Panc1 (cell line): ENCODE data around the gene NID1. TPM values are rescaled to one million over a fixed set of nuclear protein-coding genes. Genes with fewer than 3 reads are reported as not detected.

ENCODE experiments used
- ATAC-seq: fragments of 200-7000 bp; cut with Tn5 transposase; 2 replicates; pipeline ENCODE4 v1.9.1; 2020; ENCODE audit warnings: mild to moderate bottlenecking, moderate library complexity
- BruUV-seq: library from RNA; stranded (reverse); fragments of 400-500 nt; replicated peaks from 2 replicates; lab custom pipeline; 2021; lab: Mats Ljungman, UMichigan
- CTCF ChIA-PET: fragments of 300-600 bp; sonication (Branson Sonifier 250); formaldehyde crosslinking; loops from one replicate; lab custom pipeline; 2022; ENCODE audit warnings: antibody characterized with exemption; lab: Charles Lee
- POLR2A ChIA-PET: fragments of 300-600 bp; sonication (Branson Sonifier 250); formaldehyde crosslinking; loops from one replicate; lab custom pipeline; 2022; ENCODE audit warnings: antibody characterized with exemption; lab: Charles Lee
- DNase-seq: peaks from one replicate; pipeline ENCODE4 v3.0.0-alpha.2; 2010; ENCODE audit warnings: low read depth, low spot score
- H3K27ac ChIP-seq: 2 replicates; pipeline ENCODE4 v1.5.1; 2011; ENCODE audit warnings: mild to moderate bottlenecking, low read length, inconsistent platforms
- H3K27me3 ChIP-seq: fragments of 200-500 bp; sonication (Bioruptor generic); 2 replicates; pipeline ENCODE4 v1.6.0; 2014; ENCODE audit warnings: low read length, inconsistent platforms; ENCODE audit not compliant: control insufficient read depth, insufficient read depth
- H3K36me3 ChIP-seq: fragments of 200-500 bp; sonication (Bioruptor generic); 2 replicates; pipeline ENCODE4 v1.5.1; 2014; ENCODE audit warnings: inconsistent platforms, mild to moderate bottlenecking, low read length, moderate library complexity; ENCODE audit not compliant: control insufficient read depth, insufficient read depth
- H3K4me1 ChIP-seq: 2 replicates; pipeline ENCODE4 v1.5.1; 2011; ENCODE audit warnings: inconsistent platforms, mild to moderate bottlenecking, low read length, moderate library complexity; ENCODE audit not compliant: control insufficient read depth, insufficient read depth
- H3K4me3 ChIP-seq, 2 experiments: 2 replicates each; pipeline ENCODE4 v1.5.1; 2011 to 2012; ENCODE audit warnings: low read depth in 2 of 2, low read length in 2 of 2, mild to moderate bottlenecking in 2 of 2, inconsistent platforms in 1 of 2, moderate library complexity in 1 of 2
- H3K9me3 ChIP-seq: fragments of 200-500 bp; sonication (Bioruptor generic); 2 replicates; pipeline ENCODE4 v1.5.1; 2014; ENCODE audit warnings: low read depth, mild to moderate bottlenecking, inconsistent platforms, low read length, moderate library complexity; ENCODE audit not compliant: control insufficient read depth, insufficient read depth
- CTCF ChIP-seq: fragments of 450-650 bp; IDR thresholded peaks from 2 replicates; pipeline ENCODE4 v1.5.1; 2017; ENCODE audit warnings: mild to moderate bottlenecking
- POLR2AphosphoS5 ChIP-seq: IDR thresholded peaks from 2 replicates; pipeline ENCODE4 v1.6.1; 2012; ENCODE audit warnings: mild to moderate bottlenecking, low read depth, low read length, moderate library complexity
- SIN3A ChIP-seq: IDR thresholded peaks from 2 replicates; pipeline ENCODE4 v1.6.1; 2012; ENCODE audit warnings: low read depth, mild to moderate bottlenecking, low read length, moderate library complexity, borderline replicate concordance; ENCODE audit not compliant: insufficient read depth
- TCF7L2 ChIP-seq: IDR thresholded peaks from 2 replicates; pipeline ENCODE4 v1.6.1; 2011; ENCODE audit warnings: mild to moderate bottlenecking, low read depth, low read length, inconsistent platforms
- in situ Hi-C: cut with HindIII; loops from 2 replicates; pipeline ENCODE4 v1.10.0; 2016; ENCODE audit warnings: low sequenced_read_pairs, low pct_unique_long_range_greater_than_20kb
- intact Hi-C: fragments of 100-400 bp; cut with micrococcal nuclease; formaldehyde crosslinking; loops from one replicate; pipeline ENCODE4 v1.10.0; 2022; ENCODE audit not compliant: unreplicated experiment
- total RNA-seq: library from RNA; stranded (reverse); gene quantifications from one replicate; pipeline ENCODE4 v1.2.1, GENCODE V29; 2021; ENCODE audit not compliant: unreplicated experiment
- TF ChIP-seq, protein P1 (sequence below), 2 experiments: IDR thresholded peaks; 2 replicates each; pipeline ENCODE4 v1.6.1; 2011 to 2012; ENCODE audit warnings: low read depth in 2 of 2, control low read depth in 1 of 2, low read length in 1 of 2, mild to moderate bottlenecking in 1 of 2, moderate library complexity in 1 of 2; ENCODE audit not compliant: insufficient read depth in 1 of 2

Gene NID1
- total RNA-seq, 1 experiment from 2014 or later = 89.3 TPM

- H3K36me3 ChIP-seq = no peaks in the 10 kb centered on the region
- CTCF ChIA-PET = no interaction called here
- no peak for ATAC-seq
- intact Hi-C loops (no loop called here), in situ Hi-C loops (no loop called here)
- BruUV-seq = no TSS peak
- H3K4me3 ChIP-seq = no peak overlapping the region
- DNase-seq = no peak
- H3K27me3 ChIP-seq = no peaks in the 10 kb centered on the region
- TF ChIP-seq SIN3A (no peak), POLR2AphosphoS5 (no peak), TCF7L2 (no peak), CTCF (no peak)
- TF ChIP-seq, protein P1, sequence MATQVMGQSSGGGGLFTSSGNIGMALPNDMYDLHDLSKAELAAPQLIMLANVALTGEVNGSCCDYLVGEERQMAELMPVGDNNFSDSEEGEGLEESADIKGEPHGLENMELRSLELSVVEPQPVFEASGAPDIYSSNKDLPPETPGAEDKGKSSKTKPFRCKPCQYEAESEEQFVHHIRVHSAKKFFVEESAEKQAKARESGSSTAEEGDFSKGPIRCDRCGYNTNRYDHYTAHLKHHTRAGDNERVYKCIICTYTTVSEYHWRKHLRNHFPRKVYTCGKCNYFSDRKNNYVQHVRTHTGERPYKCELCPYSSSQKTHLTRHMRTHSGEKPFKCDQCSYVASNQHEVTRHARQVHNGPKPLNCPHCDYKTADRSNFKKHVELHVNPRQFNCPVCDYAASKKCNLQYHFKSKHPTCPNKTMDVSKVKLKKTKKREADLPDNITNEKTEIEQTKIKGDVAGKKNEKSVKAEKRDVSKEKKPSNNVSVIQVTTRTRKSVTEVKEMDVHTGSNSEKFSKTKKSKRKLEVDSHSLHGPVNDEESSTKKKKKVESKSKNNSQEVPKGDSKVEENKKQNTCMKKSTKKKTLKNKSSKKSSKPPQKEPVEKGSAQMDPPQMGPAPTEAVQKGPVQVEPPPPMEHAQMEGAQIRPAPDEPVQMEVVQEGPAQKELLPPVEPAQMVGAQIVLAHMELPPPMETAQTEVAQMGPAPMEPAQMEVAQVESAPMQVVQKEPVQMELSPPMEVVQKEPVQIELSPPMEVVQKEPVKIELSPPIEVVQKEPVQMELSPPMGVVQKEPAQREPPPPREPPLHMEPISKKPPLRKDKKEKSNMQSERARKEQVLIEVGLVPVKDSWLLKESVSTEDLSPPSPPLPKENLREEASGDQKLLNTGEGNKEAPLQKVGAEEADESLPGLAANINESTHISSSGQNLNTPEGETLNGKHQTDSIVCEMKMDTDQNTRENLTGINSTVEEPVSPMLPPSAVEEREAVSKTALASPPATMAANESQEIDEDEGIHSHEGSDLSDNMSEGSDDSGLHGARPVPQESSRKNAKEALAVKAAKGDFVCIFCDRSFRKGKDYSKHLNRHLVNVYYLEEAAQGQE (IDR thresholded peaks at IDR 0.05; ENCODE audit: insufficient read depth in 1 of 2, low read depth in 2 of 2, low read length in 1 of 2) = no peak
- POLR2A ChIA-PET = no interaction called here
- H3K4me1 ChIP-seq = 0 out of 2 replicates have a peak, but pooled peaks cover 8% of the 10 kb centered on the region
- no peaks in the 10 kb centered on the region for H3K9me3 ChIP-seq
- H3K27ac ChIP-seq = no peak overlapping the region
Observed at GRCh38 chr1:236085545-236086159, 20.8 kb upstream of the NID1 start.

DNA sequence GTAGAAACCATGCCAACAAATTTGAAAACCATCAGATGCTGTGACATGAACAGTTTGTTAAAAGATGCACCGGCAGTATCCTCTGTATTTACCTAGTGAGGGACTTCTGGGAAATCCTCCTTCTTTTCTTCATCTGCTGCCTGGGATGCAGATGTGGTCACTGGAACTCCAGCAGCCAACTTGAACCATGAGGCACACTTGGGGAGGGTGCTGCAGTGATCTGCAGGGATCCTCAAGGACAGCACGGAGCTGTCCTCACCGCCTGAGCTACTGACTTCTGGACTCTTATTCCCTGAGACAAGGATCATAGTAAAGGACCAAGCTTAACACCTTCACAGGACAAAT is 19.5 kb upstream of the NID1 start:
- Histone ChIP-seq H3K27ac (no peak overlapping the region), H3K4me1 (0 out of 2 replicates have a peak, but pooled peaks cover 8% of the 10 kb centered on the region), H3K36me3 (no peaks in the 10 kb centered on the region), H3K27me3 (no peaks in the 10 kb centered on the region), H3K9me3 (no peaks in the 10 kb centered on the region), H3K4me3 (no peak overlapping the region)
- intact Hi-C loops = no loop called here
- DNase-seq = no peak
- ChIA-PET CTCF (no interaction called here), POLR2A (no interaction called here)
- BruUV-seq = no TSS peak
- in situ Hi-C loops = no loop called here
- ATAC-seq = no peak
- TF ChIP-seq TCF7L2 (no peak), POLR2AphosphoS5 (no peak), CTCF (no peak), SIN3A (no peak)
- TF ChIP-seq, protein P1 (IDR thresholded peaks at IDR 0.05; ENCODE audit: insufficient read depth in 1 of 2, low read depth in 2 of 2, low read length in 1 of 2) = no peak
